NCI-H1105 treated with DMSO at 0.1 percent for 48 hours (cell line): Measurements from ENCODE around the gene SLC49A3.
A peak's percentile ranks its signal among the peaks of the same experiment; 100 is the strongest.

Source experiments
- DNase-seq: peaks from one replicate; lab custom pipeline; 2025; lab: John Stamatoyannopoulos, UW

SLC49A3 gene

GRCh38 chr4:666822-667544 lies 22.0 kb downstream of the SLC49A3 start:
- no peak for DNase-seq

GRCh38 chr4:666436-666810 lies 22.5 kb downstream of the SLC49A3 start:
- DNase-seq, result no peak

- DNase-seq, result no peak
Observed at GRCh38 chr4:665751-666435, 23.1 kb downstream of the SLC49A3 start.

- DNase-seq, result no peak
Observed at GRCh38 chr4:665381-665750, 23.6 kb downstream of the SLC49A3 start.

GRCh38 chr4:664713-665231 lies 24.2 kb downstream of the SLC49A3 start:
- DNase-seq, result no peak

- peak; percentile 24 for DNase-seq
Observed at GRCh38 chr4:663438-664428, 25.2 kb downstream of the SLC49A3 start.

- no peak for DNase-seq
Observed at GRCh38 chr4:663046-663437, 25.9 kb downstream of the SLC49A3 start.

- DNase-seq, result no peak
Observed at GRCh38 chr4:661881-662761, 26.8 kb downstream of the SLC49A3 start.

GRCh38 chr4:661231-661630 lies 27.7 kb downstream of the SLC49A3 start:
- DNase-seq, result no peak

- no peak for DNase-seq
Observed at GRCh38 chr4:660401-660800, 28.6 kb downstream of the SLC49A3 start.

GRCh38 chr4:659851-660250 lies 29.1 kb downstream of the SLC49A3 start:
- DNase-seq, result no peak

GRCh38 chr4:658681-659667 lies 30.0 kb downstream of the SLC49A3 start:
- no peak for DNase-seq

GRCh38 chr4:657834-658667 lies 30.9 kb downstream of the SLC49A3 start:
- DNase-seq, result no peak

GRCh38 chr4:657338-657833 lies 31.6 kb downstream of the SLC49A3 start:
- no peak for DNase-seq

- no peak for DNase-seq
Observed at GRCh38 chr4:656436-657337, 32.3 kb downstream of the SLC49A3 start.

GRCh38 chr4:655464-656151 lies 33.3 kb downstream of the SLC49A3 start:
- no peak for DNase-seq

- DNase-seq, result no peak
Observed at GRCh38 chr4:654871-655463, 34.0 kb downstream of the SLC49A3 start.
